Adipocyte (in vitro differentiated cells): ENCODE measurements around the gene ATG7.
A peak's percentile ranks its signal among the peaks of the same experiment; 100 is the strongest.
"Not testable (repeated sequence)": the region's sequence is repeated elsewhere in the genome, so short reads cannot be mapped to it uniquely, and the experiment has no call there.

Source experiments
- DNase-seq: peaks from one replicate; pipeline ENCODE4 v3.0.0-alpha.2; 2015; ENCODE audit warnings: low read depth
- H3K27me3 ChIP-seq: replicated peaks from 2 replicates; pipeline ENCODE4 v1.7.0; 2013; ENCODE audit warnings: mild to moderate bottlenecking, low read length, moderate library complexity; ENCODE audit not compliant: control insufficient read depth, insufficient read depth
- H3K36me3 ChIP-seq: 2 replicates; pipeline ENCODE4 v1.7.0; 2013; ENCODE audit warnings: low read length, mild to moderate bottlenecking, moderate library complexity; ENCODE audit not compliant: control insufficient read depth, insufficient read depth, severe bottlenecking
- H3K4me1 ChIP-seq: 2 replicates; pipeline ENCODE4 v1.7.0; 2013; ENCODE audit warnings: mild to moderate bottlenecking, low read length, moderate library complexity; ENCODE audit not compliant: control insufficient read depth, insufficient read depth
- H3K4me3 ChIP-seq: 2 replicates; pipeline ENCODE4 v1.7.0; 2013; ENCODE audit warnings: mild to moderate bottlenecking, low read length, moderate library complexity
- H3K9ac ChIP-seq: 2 replicates; pipeline ENCODE4 v1.7.0; 2013; ENCODE audit warnings: mild to moderate bottlenecking, low read length, moderate library complexity
- H3K9me3 ChIP-seq: 2 replicates; pipeline ENCODE4 v1.7.0; 2013; ENCODE audit warnings: mild to moderate bottlenecking, low read length, moderate library complexity; ENCODE audit not compliant: control insufficient read depth

ATG7 gene

DNA sequence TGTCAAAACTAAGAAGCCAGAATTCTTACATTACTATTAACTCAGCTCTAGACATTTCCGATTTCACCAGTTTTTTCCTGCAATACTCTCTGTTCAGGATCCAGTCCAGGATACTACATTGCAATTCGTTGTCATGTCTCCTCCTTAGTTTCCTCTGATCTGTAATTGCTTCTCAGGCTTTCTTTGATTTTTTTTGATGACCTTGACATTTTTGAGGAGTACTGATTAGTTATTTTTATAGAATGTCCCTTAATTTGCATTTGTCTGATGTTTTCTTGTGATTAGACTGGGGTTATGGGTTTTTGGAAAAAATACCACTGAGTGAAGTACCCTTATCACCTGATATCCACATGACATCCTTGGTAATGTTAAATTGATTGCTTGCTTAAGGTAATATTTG is 57.6 kb downstream of the ATG7 start:
- Histone ChIP-seq H3K4me1 (peaks cover 2% of the 10 kb centered on the region), H3K27me3 (no peaks in the 10 kb centered on the region), H3K9ac (no peak overlapping the region), H3K36me3 (peaks cover 33% of the 10 kb centered on the region), H3K9me3 (no peaks in the 10 kb centered on the region), H3K4me3 (no peak overlapping the region)
- DNase-seq = no peak

- Histone ChIP-seq H3K27me3 (no peaks in the 10 kb centered on the region), H3K9me3 (no peaks in the 10 kb centered on the region), H3K4me3 (no peak overlapping the region), H3K36me3 (peaks cover 33% of the 10 kb centered on the region), H3K9ac (no peak overlapping the region), H3K4me1 (peaks cover 3% of the 10 kb centered on the region)
- DNase-seq = peak; percentile 19
Observed at GRCh38 chr3:11331101-11331500, 58.9 kb downstream of the ATG7 start.

- Histone ChIP-seq H3K9me3 (no peaks in the 10 kb centered on the region), H3K9ac (no peak overlapping the region), H3K4me1 (peaks cover 3% of the 10 kb centered on the region), H3K36me3 (peaks cover 22% of the 10 kb centered on the region), H3K4me3 (no peak overlapping the region), H3K27me3 (no peaks in the 10 kb centered on the region)
- peak; percentile 90 for DNase-seq
Observed at GRCh38 chr3:11335056-11335608, 62.9 kb downstream of the ATG7 start.

GRCh38 chr3:11339541-11339940 is 67.3 kb downstream of the ATG7 start:
- H3K4me3 ChIP-seq = no peak overlapping the region
- no peaks in the 10 kb centered on the region for H3K27me3 ChIP-seq
- H3K9me3 ChIP-seq = no peaks in the 10 kb centered on the region
- peaks cover 3% of the 10 kb centered on the region for H3K4me1 ChIP-seq
- no peak for DNase-seq
- no peak overlapping the region for H3K9ac ChIP-seq
- no peaks in the 10 kb centered on the region for H3K36me3 ChIP-seq

DNA sequence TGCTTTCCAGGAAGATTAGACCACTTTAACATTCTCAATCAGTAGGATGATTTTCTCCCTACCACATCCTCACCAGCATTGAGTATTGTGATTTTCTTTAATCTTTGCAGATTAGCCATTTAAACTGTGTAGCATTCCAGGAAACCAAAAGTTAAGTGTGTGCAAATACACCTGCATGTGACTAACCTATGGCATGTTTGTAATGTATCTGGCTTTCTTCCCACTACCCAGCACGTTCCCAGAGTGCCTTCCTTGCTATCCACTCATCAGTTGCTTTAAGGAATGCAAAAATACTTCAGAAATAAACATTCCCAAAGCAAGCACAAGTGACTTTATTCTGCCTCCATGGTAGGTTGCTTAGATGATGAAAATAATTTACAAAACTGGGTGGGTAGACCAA is 74.2 kb downstream of the ATG7 start:
- H3K4me3 ChIP-seq = no peak overlapping the region
- H3K27me3 ChIP-seq = no peaks in the 10 kb centered on the region
- peaks cover 20% of the 10 kb centered on the region for H3K4me1 ChIP-seq
- H3K9me3 ChIP-seq = no peaks in the 10 kb centered on the region
- no peak overlapping the region for H3K9ac ChIP-seq
- DNase-seq = peak; percentile 15
- peaks cover 21% of the 10 kb centered on the region for H3K36me3 ChIP-seq

DNA sequence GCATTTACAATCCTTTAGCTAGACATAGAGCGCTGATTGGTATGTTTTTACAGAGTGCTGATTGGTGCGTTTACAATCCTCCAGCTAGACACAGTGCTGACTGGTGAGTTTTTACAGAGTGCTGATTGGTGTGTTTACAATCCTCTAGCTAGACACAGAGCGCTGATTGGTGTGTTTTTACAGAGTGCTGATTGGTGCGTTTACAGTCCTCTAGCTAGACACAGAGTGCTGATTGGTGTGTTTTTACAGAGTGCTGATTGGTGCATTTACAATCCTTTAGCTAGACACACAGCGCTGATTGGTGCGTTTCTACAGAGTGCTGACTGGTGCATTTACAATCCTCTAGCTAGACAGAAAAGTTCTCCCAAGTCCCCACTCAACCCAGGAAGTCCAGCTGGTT is 76.7 kb downstream of the ATG7 start:
- H3K9ac ChIP-seq, DNase-seq, H3K4me3 ChIP-seq, H3K27me3 ChIP-seq, H3K9me3 ChIP-seq: not testable (repeated sequence)
- peaks cover 20% of the 10 kb centered on the region for H3K4me1 ChIP-seq
- H3K36me3 ChIP-seq = peaks cover 21% of the 10 kb centered on the region

DNA sequence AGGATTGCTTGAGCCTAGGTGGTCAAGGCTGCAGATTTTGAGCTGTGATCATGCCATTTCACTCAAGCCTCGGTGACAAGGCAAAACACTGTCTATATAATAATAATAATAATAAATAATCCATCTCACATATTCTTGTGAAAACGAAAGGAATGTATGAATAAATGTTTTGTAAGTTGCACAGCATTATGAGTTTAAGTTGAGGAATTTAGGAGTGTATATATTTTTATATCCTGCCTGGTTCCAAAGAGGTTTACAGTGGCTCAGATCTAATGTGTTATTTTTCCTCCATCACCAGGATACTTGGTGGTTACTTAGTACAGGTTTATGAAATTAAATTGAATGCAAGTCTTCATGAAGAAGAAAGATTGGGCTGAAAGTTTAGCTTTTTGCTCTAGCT is 77.2 kb downstream of the ATG7 start:
- H3K27me3 ChIP-seq = no peaks in the 10 kb centered on the region
- no peak overlapping the region for H3K9ac ChIP-seq
- H3K36me3 ChIP-seq = peaks cover 21% of the 10 kb centered on the region
- peak; percentile 25 for DNase-seq
- peaks cover 20% of the 10 kb centered on the region for H3K4me1 ChIP-seq
- no peaks in the 10 kb centered on the region for H3K9me3 ChIP-seq
- H3K4me3 ChIP-seq = no peak overlapping the region

DNA sequence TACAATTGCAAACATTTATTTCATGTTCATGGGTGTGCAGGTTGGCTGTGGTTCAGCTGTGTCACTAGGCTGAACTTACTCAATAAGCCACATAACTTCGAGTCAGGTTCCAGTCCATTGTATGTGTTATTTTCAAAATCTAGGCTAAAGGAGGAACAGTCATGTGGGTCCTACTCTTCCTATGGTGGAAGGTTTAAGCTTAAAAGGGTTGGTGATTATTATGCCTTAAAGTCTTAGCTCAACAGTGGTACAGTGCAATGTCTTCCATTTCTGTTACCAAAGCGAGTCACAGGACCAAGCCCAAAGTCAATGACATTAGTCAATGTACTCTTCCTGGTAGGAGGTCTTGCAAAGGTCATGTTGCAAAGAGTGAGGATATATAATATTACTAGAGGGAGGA is 78.2 kb downstream of the ATG7 start:
- no peaks in the 10 kb centered on the region for H3K9me3 ChIP-seq
- peaks cover 21% of the 10 kb centered on the region for H3K36me3 ChIP-seq
- no peak overlapping the region for H3K9ac ChIP-seq
- H3K4me1 ChIP-seq = peaks cover 20% of the 10 kb centered on the region
- no peak overlapping the region for H3K4me3 ChIP-seq
- no peaks in the 10 kb centered on the region for H3K27me3 ChIP-seq
- peak; percentile 19 for DNase-seq

DNA sequence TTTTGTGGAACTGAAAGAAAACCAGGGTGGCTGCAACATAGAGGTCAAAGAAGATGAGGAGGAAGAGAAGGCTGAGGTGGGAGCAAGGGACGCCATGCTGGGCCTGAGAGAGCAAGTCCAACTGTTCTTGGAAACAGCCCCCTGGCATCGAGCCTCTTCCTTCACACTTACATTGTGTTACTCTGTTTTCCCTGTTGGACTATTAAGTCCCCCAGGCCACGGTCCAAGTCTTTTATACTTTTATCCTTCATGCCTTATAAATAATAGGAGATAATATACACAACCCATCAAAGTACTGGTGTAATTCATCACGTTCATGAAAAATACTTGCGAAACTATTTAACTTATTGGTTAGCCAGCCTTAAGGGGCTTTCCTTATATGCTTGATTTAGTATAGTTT is 79.3 kb downstream of the ATG7 start:
- Histone ChIP-seq H3K4me3 (no peak overlapping the region), H3K9me3 (no peaks in the 10 kb centered on the region), H3K27me3 (no peaks in the 10 kb centered on the region), H3K4me1 (peaks cover 24% of the 10 kb centered on the region), H3K36me3 (peaks cover 16% of the 10 kb centered on the region), H3K9ac (no peak overlapping the region)
- no peak for DNase-seq

GRCh38 chr3:11356269-11356668 is 84.1 kb downstream of the ATG7 start:
- Histone ChIP-seq H3K27me3 (no peaks in the 10 kb centered on the region), H3K4me3 (no peak overlapping the region), H3K4me1 (peaks cover 13% of the 10 kb centered on the region), H3K9ac (no peak overlapping the region), H3K36me3 (peaks cover 28% of the 10 kb centered on the region), H3K9me3 (no peaks in the 10 kb centered on the region)
- no peak for DNase-seq

GRCh38 chr3:11362600-11362999 is 90.4 kb downstream of the ATG7 start:
- Histone ChIP-seq H3K9ac (no peak overlapping the region), H3K4me3 (no peak overlapping the region), H3K9me3 (no peaks in the 10 kb centered on the region), H3K4me1 (peaks cover 22% of the 10 kb centered on the region), H3K27me3 (no peaks in the 10 kb centered on the region), H3K36me3 (peaks cover 63% of the 10 kb centered on the region)
- DNase-seq = peak; percentile 78

DNA sequence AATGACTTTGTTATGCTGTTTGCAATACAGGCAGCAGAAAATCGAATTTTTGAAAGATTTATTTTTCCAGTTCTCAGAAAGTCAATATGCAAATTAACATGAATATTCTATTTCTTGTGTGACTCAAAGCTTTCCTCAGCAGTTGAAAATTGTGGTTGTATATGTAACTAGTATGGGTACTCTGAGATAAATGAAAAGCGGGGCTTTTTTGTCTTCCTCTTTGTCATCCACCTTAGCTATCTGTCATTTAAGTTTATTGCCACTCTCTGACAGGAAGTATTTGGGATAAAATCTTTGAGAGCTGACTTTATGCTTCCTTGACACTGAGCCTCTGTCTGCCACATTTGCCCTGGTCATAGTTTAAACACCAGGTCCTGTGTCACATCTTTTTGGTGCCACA is 91.5 kb downstream of the ATG7 start:
- DNase-seq = no peak
- peaks cover 26% of the 10 kb centered on the region for H3K4me1 ChIP-seq
- no peaks in the 10 kb centered on the region for H3K9me3 ChIP-seq
- H3K27me3 ChIP-seq = no peaks in the 10 kb centered on the region
- H3K9ac ChIP-seq = no peak overlapping the region
- no peak overlapping the region for H3K4me3 ChIP-seq
- H3K36me3 ChIP-seq = peaks cover 58% of the 10 kb centered on the region
